ENCODE data around the gene CHKB.
"Not testable (repeated sequence)": the region's sequence is repeated elsewhere in the genome, so short reads cannot be mapped to it uniquely, and the experiment has no call there.

Gene CHKB, protein sequence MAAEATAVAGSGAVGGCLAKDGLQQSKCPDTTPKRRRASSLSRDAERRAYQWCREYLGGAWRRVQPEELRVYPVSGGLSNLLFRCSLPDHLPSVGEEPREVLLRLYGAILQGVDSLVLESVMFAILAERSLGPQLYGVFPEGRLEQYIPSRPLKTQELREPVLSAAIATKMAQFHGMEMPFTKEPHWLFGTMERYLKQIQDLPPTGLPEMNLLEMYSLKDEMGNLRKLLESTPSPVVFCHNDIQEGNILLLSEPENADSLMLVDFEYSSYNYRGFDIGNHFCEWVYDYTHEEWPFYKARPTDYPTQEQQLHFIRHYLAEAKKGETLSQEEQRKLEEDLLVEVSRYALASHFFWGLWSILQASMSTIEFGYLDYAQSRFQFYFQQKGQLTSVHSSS

DNA sequence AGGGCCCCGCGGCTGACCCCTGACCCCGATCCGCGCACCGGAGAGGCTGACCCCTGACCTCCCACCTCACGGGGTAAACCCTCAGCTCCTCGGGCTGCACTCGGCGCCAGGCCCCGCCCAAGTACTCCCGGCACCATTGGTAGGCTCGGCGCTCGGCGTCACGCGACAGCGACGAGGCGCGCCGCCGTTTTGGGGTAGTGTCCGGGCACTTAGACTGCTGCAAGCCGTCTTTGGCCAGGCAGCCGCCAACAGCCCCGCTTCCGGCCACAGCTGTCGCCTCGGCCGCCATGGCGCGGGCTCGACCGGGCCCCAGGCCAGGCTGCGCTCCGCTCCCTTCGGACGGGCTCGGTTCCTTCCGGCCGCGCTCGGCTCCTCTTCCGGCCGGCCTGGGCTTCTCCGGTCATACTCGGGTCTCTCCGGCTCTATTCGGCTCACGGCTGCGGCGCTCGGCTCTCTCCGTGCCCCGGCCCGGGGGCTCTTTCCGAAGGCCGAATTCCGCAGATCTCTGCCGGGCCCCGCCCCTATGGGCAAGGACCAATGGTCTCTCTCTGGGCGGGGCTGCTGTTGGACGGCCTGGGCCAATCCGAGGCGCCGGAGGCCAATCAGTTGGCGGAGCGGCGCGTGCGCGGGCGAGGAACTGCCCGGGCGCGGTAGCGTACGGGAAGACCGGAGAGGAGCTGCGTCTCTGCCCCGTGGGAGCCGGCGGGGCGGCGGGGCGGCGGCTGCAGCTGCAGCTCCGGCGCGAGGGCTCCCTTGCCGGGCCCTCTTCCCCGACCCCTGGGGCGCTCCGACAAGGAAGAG, at the start of gene CHKB:
CHKB (minus strand) TSS at position 357 of the 801 bp plus-strand sequence; CDS start at position 289, 68 bp downstream.
- peak; percentile 97 to 99 for DNase-seq (ENCODE audit: low read depth in 2 of 2)

DNA sequence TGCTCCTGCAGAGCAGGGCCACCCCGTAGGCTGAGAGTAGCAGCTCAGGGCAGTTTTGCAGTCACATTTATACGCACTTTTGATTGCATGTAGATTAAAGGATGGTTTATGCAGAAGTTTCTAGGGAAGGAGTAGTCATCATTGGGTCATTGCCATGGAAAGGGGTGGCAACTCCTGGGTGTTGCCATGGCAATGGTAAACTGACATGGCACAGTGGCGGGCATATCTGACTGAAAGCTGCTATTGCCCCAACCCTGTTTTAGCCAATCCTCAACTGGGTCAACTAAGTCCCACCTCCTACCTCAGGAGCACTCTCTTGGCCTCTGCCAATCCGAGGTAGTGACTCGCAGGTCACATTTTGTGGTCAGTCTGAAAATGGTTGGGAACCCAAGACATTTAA, 47.7 kb upstream of the CHKB start:
- DNase-seq (ENCODE audit: low read depth in 2 of 2) = no peak

GRCh38 chr22:50628543-50629134, 46.0 kb upstream of the CHKB start:
- DNase-seq (ENCODE audit: low read depth in 2 of 2) = no peak

DNA sequence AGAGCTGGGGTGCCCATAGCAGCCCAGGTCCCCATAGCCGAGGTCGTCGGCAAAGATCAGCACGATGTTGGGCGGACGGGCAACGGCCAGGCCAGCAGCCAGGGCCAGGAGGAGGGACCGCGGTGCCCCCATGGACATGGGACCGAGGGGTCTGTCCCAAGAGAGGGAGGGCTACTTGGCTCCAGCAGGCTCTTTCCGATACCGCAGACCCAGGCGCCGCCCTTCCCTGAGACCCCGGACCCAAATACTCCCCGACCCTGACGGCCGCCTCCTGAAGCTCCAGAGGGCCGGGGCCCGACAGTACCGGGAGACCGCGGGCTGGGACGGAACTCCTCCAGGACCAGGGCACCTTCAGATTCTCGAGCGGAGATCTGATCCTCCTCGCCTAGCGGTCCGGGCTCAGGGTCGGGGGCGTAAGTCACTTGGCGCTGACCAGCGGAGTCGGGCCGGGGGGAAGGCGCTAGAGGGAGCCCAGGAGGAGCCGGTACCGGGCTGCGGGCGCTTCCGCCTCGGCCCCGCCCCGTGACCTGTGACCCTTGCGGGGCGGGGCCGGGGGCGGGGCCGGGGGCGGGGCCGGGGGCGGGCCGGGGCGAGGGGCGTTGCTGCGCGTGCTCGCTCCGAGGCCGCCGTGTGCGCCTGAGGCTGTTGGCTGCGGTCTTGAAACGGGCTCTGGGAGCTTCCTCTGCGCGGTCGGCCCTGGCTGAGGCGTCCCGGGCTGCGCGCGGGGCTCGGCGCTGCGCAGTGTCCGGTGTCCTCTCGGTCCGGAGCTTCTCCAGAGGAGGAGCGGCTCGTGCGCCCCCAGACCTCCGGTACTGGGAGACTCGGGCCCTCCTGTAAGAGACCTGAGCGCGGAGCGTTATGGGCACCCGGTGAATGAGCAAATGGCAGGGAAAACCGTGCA, 45.2 kb upstream of the CHKB start, which contains the start of gene ARSA:
ARSA (minus strand) TSS at position 511 of the 901 bp plus-strand sequence; CDS start at position 138, 373 bp downstream.
- peak; percentile 55 to 57 for DNase-seq (ENCODE audit: low read depth in 2 of 2)

- no peak for DNase-seq (ENCODE audit: low read depth in 2 of 2)
These were observed 44.4 kb upstream of the CHKB start for GRCh38 chr22:50626850-50627641.

- no peak for DNase-seq (ENCODE audit: low read depth in 2 of 2)
These were observed 43.7 kb upstream of the CHKB start for GRCh38 chr22:50626314-50626849.

DNA sequence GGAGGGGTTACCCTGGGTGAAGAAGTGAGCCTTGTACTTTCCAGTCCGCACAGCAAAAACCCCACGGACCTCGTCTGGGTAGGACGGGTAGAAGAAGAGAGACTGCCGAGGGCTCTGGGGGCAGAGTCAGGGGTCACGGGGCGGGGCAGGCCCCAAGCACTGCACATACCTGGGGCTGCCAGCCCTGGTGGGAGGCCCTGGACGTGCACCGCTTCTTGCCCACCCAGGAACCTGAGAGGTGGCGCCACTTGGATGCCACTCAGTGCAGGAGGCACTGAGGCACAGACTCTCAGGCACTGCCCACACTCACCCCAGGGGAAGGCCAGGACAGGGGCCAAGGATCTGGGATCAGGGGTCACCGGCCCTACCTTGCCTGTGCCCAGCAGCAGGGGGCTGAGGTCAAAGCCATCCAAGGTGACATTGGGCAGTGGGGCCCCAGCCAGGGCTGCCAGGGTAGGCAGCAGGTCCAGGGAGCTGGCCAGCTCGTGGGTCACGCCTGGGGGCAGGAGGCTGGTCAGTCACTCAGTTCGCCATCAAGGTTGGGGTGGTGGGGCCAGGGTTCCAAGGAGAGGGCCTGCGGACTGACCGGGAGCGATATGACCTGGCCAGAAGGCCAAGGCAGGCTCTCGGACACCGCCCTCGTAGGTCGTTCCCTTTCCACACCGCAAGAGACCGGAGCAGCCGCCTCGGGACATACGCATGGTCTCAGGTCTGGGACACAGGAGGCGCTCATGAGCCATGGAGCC, 43.1 kb upstream of the CHKB start:
- no peak for DNase-seq (ENCODE audit: low read depth in 2 of 2)

DNA sequence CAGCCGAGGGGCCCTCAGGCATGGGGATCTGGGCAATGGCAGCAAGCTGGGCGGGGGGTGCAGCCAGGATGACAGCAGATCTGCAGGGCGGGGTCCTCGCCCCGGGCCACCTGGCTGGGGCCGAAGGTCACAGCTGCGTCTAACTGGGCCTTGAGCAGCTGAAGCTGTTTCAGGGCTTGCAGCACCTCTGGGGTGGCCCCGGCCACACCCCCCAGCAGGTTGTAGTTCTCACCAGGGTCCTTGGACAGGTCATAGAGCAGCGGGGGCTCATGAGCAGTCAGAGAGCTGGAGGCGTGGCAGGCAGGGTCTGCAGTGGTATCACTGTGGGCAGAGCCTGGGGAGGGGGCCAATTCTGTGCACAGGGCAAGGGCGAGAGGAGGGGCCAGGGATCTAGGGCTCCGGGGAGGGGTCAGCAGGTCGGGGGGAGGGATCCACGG, 42.5 kb upstream of the CHKB start:
- no peak for DNase-seq (ENCODE audit: low read depth in 2 of 2)

DNA sequence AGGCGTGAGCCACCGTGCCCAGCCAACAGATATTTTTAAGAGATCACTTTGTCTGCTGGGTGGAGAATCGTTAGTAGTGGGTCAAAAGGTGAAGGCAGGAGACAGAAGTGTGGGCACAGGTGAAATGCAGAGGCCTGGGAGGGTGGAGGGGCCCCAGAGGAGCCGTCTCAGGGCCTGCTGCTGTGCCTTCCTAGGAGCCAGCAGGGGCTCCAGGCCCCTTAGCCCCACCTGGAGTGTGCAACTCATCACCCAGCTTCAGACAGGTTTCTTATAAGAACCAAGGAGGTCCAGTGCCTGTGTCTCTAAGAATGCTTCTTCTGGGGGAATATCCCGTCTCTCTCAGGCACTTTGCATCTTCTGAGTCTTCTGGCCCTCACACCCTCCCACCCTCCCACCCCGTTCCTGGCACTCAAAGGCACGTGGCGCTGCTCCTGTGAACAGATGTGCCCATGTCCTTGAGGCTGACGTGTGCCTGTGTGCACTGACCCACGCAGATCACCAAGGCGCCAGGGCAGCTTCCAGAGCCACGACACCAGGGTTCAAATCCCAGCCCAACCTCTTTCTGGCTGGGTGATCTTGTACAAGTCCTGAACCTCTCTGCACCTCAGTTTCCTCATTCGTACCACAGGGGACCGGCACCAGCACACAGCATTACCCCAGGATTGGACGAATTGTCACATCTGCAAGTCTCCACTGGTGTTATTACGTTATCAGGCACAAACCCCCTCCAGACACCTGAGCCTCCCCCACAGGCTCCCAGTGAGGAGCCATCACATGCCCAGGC, 41.9 kb upstream of the CHKB start:
- DNase-seq (ENCODE audit: low read depth in 2 of 2) = no peak

GRCh38 chr22:50622723-50623327, 40.2 kb upstream of the CHKB start:
- DNase-seq (ENCODE audit: low read depth in 2 of 2) = no peak

DNA sequence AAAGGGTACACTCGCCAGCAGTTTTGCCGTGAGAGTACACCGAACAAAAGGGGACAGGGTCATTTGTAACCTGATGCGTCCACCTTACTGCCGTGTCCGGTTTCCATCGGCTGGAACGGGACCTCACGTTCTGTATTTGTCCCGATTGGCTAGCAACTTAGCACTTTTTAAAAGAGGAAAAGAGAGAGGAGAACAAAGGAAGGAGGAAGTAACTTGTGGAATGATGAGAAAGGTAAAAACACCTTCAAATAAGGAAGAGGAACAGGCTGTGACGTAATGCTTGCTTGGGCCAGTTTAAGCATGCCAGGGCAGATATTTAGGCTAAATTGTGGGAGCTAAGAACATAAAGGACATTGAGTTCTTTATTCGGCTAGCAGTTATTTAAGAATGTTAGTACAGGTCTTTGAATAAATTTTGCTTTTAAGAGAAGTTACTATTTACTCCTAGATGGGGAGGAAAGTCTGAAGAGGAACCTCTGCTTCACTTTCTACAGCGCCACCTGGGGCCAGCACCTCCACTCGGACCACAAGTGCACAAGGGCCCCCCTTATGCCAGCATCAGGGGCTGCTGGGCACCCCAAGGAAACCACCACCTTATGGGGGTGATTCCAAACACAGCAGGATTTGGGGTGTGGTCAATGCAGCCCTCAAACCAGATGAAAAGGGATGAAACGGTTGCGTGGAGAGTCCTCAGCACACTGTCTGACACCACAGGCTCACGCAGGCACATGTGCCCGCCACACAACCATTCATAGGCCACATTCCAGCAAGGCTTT, 39.5 kb upstream of the CHKB start:
- no peak for DNase-seq (ENCODE audit: low read depth in 2 of 2)

DNA sequence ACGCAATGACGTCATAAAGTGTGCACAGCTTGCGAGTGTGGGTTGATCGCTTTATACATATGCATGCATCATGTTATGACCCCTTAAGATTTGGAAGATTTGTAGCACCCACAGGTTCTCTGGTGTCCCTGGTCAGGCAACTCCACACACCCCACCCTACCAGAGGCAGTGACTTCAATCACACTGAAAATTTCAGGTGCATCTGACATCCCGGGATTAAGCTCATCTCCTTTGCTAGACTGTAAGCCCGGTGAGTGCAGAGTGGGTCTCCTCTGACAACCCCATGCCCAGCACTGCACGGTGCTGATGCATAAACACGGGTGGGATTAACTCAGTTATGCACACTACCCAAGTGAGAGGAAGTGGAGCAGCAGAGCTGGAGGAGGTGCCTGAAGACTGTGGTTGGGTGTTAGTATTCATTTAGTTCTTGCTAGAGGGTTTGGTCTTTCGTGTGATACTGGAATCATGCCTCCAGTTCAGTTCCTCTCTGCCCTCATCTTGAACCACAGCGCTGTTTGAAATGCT, 38.8 kb upstream of the CHKB start:
- peak in 1 of 2 donors; percentile 30 for DNase-seq (ENCODE audit: low read depth in 2 of 2)

DNA sequence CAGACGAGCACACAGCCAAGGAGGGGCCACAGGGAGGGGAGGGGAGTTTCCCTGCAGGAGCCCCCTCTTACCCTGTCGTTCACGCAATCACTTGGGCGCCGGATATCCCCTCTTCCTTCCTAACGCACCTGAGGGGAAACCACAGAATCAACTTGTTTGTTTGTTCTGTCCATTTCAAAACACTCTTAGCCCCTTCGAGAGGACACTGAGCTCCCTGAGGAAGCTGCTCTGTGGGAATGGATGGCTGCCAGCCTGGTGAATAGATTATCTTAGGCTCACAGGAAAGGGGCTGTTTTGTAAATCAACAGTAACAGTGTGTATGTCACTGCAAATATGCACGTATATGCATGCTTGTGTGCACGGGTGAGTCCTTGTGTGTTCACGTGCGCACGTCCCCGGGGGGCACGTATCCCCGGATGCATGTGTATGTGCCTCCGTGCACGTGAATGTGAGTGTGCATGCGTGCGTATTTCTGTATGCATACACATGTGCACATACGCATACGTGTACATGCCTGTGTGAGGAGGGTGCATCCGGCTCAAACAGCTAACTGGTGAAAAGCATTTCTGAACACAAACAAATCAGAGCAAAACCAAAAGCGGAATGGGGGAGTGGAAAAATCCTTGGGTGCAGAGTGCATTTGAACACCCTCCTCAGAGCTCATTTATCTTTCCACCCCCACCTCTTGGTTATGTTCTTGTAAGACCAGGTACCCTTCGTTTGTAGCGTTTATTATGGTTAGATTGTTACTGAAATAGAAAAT, 38.1 kb upstream of the CHKB start:
- DNase-seq (ENCODE audit: low read depth in 2 of 2) = peak; percentile 69 to 82

DNA sequence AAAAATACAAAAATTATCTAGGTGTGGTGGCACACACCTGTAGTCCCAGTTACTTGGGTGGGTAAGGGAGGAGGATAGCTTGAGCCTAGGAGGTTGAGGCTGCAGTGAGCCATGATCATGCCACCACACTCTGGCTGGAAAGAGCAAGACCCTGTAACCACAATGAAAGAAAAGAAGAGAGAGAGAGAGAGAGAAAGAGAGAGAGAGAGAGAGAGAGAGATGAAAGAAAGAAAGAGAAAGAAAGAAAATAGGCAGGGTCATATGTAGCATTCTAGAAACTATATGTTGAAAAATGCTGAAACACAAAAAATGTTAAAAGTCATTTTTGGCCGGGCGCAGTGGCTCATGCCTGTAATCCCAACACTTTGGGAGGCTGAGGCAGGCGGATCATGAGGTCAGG, 31.6 kb upstream of the CHKB start:
- not testable (repeated sequence) for DNase-seq (ENCODE audit: low read depth in 2 of 2)

DNA sequence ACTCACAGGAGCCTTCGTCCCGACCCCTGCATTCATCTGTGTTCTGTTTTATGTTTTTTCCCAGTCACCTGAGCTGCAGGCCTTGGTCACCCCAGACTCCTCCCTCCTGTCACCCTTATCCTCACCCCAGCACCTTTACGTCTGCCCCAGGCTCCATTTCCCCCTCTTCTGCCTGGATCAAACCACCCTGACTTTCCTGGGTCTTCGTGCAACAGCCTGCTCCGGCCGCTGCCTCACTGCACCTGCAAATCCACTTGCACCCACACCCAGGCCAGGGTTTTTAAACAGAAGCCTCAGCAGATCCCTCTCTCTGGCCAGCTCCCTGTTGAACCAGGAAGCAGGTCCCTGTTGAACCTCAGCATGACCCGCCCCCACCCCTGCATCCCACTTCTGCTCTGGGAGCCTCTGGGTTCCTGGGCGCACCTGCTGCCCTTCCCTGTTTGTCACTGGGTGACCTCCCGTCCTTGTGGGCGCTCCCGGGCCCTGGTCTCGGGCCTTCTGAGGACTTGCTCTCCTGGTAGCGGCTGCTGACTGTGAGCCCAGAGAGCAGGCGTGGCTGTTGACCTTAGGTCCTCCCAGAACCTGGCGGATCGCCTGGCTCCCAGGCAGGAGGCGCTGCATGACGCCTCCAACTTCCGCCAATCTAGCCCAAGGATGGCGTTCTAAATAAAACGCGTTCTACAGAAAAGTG, 30.8 kb upstream of the CHKB start:
- DNase-seq (ENCODE audit: low read depth in 2 of 2) = no peak

All from stimulated activated CD8-positive, alpha-beta memory T cell treated with anti-CD3 and anti-CD28 coated beads, Interleukin-2, amount 100 ng/mL, for 48 hours (primary cell).